Upper lobe of right lung (tissue), 1 donor: ENCODE measurements around the gene TMEM132A. TPM values are rescaled to one million over a fixed set of nuclear protein-coding genes. Genes with fewer than 3 reads are reported as not detected.
"Not testable (repeated sequence)": the region's sequence is repeated elsewhere in the genome, so short reads cannot be mapped to it uniquely, and the experiment has no call there.

Experiments
- ATAC-seq: fragments of 200-7000 bp; cut with Tn5 transposase; one replicate; pipeline ENCODE4 v1.9.1; 2020; ENCODE audit warnings: mild to moderate bottlenecking, moderate library complexity
- DNase-seq: peaks from one replicate; pipeline ENCODE4 v3.0.0-alpha.2; 2020
- H3K27ac ChIP-seq: fragments of 200-600 bp; one replicate; pipeline ENCODE4 v1.8.0; 2022
- H3K27me3 ChIP-seq: fragments of 200-600 bp; one replicate; pipeline ENCODE4 v1.8.0; 2022; ENCODE audit warnings: mild to moderate bottlenecking
- H3K36me3 ChIP-seq: fragments of 200-600 bp; one replicate; pipeline ENCODE4 v1.8.0; 2022
- H3K4me1 ChIP-seq: fragments of 200-600 bp; one replicate; pipeline ENCODE4 v1.8.0; 2022
- H3K4me3 ChIP-seq: fragments of 200-600 bp; one replicate; pipeline ENCODE4 v1.8.0; 2022; ENCODE audit warnings: mild to moderate bottlenecking
- H3K9me3 ChIP-seq: fragments of 200-600 bp; one replicate; pipeline ENCODE4 v1.8.0; 2022
- intact Hi-C: fragments of 100-400 bp; cut with DNase I; formaldehyde crosslinking; loops from one replicate; pipeline ENCODE4 v1.11.0; 2022
- total RNA-seq: library from RNA; stranded (reverse); fragmentation: NEBNext Ultra II Directional; extraction: Animal tissue kit (Norgen Biotek cat#: 25700); gene quantifications from one replicate; pipeline ENCODE4 v1.2.1, GENCODE V29; 2021
- TF ChIP-seq, protein P1 (sequence below): fragments of 200-600 bp; IDR thresholded peaks from one replicate; pipeline ENCODE4 v1.8.0; 2022; ENCODE audit warnings: antibody characterized with exemption
- donor health status: DM: no; HTN: yes; CAD: no; lungs with severe emphysema.

TMEM132A gene
- total RNA-seq, 1 donor from 2014 or later, result 18.4 TPM

DNA sequence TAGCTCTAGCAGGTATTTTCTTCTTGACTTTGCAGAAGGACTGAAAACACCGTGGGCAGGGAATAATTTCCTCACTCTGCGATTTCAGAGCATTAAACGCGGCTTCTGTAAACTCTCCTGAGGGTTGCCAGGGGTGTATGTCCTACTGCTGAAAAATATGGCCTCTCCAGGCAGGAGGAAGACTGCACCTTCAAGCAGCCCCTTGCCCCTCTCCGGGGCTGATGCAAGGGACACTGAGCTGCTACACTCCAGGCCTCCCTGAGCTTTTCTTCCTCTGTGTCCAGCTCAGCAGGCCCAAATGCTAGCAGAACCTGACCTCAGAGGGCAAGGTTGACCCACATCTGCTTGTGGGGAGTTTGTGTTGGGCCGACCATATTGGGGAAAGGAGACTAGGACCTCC is 49.4 kb downstream of the TMEM132A start:
- ATAC-seq (no peak), DNase-seq (no peak)
- no peaks in the 10 kb centered on the region for H3K36me3 ChIP-seq
- intact Hi-C loops, result no loop called here
- H3K27ac ChIP-seq, result no peak overlapping the region
- H3K4me1 ChIP-seq, result peaks cover 6% of the 10 kb centered on the region
- no peaks in the 10 kb centered on the region for H3K27me3 ChIP-seq
- H3K4me3 ChIP-seq, result peak overlapping the region; percentile 36
- TF ChIP-seq, protein P1, sequence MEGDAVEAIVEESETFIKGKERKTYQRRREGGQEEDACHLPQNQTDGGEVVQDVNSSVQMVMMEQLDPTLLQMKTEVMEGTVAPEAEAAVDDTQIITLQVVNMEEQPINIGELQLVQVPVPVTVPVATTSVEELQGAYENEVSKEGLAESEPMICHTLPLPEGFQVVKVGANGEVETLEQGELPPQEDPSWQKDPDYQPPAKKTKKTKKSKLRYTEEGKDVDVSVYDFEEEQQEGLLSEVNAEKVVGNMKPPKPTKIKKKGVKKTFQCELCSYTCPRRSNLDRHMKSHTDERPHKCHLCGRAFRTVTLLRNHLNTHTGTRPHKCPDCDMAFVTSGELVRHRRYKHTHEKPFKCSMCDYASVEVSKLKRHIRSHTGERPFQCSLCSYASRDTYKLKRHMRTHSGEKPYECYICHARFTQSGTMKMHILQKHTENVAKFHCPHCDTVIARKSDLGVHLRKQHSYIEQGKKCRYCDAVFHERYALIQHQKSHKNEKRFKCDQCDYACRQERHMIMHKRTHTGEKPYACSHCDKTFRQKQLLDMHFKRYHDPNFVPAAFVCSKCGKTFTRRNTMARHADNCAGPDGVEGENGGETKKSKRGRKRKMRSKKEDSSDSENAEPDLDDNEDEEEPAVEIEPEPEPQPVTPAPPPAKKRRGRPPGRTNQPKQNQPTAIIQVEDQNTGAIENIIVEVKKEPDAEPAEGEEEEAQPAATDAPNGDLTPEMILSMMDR, result no peak
- H3K9me3 ChIP-seq, result no peaks in the 10 kb centered on the region

DNA sequence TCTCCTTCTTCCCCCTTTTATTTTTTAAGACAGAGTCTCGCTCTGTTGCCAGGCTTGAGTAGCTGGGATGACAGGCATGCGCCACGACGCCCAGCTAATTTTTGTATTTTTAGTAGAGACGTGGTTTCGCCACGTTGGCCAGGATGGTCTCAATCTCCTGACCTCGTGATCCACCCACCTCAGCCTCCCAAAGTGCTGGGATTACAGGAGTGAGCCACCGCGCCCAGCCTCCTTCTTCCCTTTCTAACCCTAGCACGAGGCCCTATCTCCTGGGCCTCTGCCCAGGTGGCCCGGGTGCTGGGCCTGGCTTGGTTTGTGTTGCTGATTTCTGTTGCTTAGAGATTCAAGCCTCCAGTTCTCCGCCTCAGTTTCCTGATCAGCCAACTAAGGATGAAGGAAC is 50.1 kb downstream of the TMEM132A start:
- H3K27ac ChIP-seq, H3K36me3 ChIP-seq, DNase-seq, H3K4me1 ChIP-seq, H3K9me3 ChIP-seq, intact Hi-C loops, H3K27me3 ChIP-seq, ATAC-seq: not testable (repeated sequence)
- peak overlapping the region; percentile 36 for H3K4me3 ChIP-seq

DNA sequence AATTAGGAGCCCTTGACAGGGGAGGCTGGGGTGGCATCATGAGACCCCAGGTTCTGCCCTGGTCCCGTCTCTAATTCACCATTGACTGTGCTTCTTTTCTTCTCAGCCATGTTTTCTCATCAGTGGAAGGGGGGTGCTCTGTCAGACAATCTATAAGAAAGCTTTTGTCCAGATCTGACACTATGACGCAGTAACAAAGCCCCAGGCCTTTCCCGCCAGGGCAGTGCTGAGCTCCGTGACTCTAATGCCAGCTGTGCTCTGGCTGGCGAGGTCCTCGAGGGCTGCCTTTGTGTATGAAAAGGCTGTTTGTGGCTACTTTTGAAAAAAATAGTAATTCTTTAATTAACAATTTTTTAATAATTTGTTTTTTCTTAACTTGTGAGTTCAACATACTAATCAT is 50.5 kb downstream of the TMEM132A start:
- DNase-seq, result no peak

DNA sequence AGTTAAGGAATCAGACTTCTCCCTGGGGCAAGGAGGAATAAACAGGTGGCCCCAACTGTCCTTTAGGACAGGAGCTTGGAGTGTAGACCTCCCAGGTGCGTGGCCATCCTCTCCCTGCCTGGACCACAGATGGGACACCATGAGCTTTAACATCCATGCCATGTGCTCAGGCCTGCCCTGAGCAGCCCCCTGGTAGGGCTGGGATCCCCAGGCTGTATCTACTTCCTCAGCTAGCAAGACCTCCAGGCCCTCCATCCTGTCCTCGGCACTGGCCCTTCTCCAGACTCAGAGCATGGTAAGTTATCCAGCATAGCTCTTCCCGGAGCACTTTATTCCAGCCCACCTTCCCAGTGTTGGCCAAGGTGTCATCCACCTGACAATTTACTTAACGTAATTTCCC is 53.0 kb downstream of the TMEM132A start:
- DNase-seq (no peak), ATAC-seq (no peak)
- Histone ChIP-seq H3K4me1 (peaks cover 6% of the 10 kb centered on the region), H3K27me3 (no peaks in the 10 kb centered on the region), H3K36me3 (no peaks in the 10 kb centered on the region), H3K9me3 (no peaks in the 10 kb centered on the region), H3K4me3 (no peak overlapping the region), H3K27ac (no peak overlapping the region)
- TF ChIP-seq, protein P1, result no peak
- intact Hi-C loops, result no loop called here

More for the DNA sequence above, 50.5 kb downstream of the TMEM132A start:
- H3K36me3 ChIP-seq, result no peaks in the 10 kb centered on the region
- H3K27me3 ChIP-seq, result no peaks in the 10 kb centered on the region
- no peak overlapping the region for H3K27ac ChIP-seq
- intact Hi-C loops, result no loop called here
- no peak for ATAC-seq
- no peak overlapping the region for H3K4me3 ChIP-seq
- H3K9me3 ChIP-seq, result no peaks in the 10 kb centered on the region
- peaks cover 6% of the 10 kb centered on the region for H3K4me1 ChIP-seq
- TF ChIP-seq, protein P1, result no peak

DNA sequence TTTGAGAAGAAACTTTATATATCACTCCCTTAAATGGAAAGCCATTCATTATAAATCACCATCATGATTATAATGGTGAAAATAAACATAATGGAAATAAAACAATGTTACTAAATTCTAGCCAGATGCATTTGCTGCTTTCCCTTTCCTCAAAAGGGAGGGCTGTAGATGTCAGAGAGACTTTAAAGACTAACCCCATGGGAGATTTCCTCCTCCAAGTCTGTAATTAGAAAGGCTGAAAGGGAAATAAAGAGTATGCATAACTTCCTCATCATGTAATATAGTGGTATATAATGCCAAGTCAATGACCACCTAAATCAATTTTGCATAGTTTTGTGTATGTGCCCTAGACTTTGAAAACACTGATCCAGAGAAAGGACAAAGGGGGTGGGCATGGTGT is 53.6 kb downstream of the TMEM132A start:
- H3K4me3 ChIP-seq, result no peak overlapping the region
- intact Hi-C loops, result no loop called here
- no peak overlapping the region for H3K27ac ChIP-seq
- TF ChIP-seq, protein P1, result no peak
- DNase-seq (no peak), ATAC-seq (no peak)
- no peaks in the 10 kb centered on the region for H3K36me3 ChIP-seq
- no peaks in the 10 kb centered on the region for H3K9me3 ChIP-seq
- H3K4me1 ChIP-seq, result peaks cover 6% of the 10 kb centered on the region
- no peaks in the 10 kb centered on the region for H3K27me3 ChIP-seq

DNA sequence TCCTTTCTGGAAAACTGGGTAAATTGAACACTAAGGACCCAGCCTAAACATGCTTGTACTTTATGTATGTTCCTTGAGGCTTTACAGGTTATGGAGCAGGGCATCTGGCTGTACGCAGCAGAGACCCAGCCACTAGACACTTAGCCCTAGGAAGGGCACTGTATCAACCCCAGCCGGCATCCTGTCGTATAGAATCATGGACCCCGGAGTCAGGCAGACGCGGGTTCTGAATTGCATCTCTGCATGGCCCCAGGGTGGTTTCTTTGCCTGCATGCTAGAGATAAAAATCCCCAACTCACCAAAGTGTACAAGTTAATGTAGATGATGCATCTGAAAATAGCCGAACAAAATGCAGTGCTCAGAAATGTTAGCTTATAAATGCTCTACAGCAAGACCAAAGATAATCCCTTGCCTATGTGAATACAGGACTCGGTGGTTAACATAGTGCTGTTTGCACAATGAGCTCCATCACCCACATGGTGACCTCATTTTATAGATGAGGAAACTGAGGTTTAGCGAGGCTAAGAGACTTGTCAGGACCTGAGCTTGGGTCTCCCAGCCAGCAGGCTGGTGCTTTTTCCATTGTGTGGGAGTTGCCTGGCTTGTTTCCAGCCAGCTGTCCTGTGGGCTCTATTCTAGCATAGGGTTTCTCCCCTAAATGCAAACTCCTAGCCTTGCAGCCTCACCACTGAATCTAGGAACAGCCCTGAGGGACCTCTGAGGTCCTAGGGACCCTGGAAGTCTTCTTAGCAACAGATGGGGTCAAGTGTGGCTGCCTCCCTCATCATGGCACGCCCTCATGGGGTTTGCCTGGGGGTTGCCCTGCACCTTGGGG is 54.5 kb downstream of the TMEM132A start:
- TF ChIP-seq, protein P1, result no peak
- DNase-seq (no peak), ATAC-seq (peak; percentile 83)
- H3K4me1 ChIP-seq, result peaks cover 6% of the 10 kb centered on the region
- H3K36me3 ChIP-seq, result no peaks in the 10 kb centered on the region
- no peak overlapping the region for H3K4me3 ChIP-seq
- no peaks in the 10 kb centered on the region for H3K9me3 ChIP-seq
- no peak overlapping the region for H3K27ac ChIP-seq
- H3K27me3 ChIP-seq, result no peaks in the 10 kb centered on the region
- intact Hi-C loops, result no loop called here
